ENCODE data around the gene PDCD1. TPM values are rescaled to one million over a fixed set of nuclear protein-coding genes. Genes with fewer than 3 reads are reported as not detected.
"Not testable (repeated sequence)": the region's sequence is repeated elsewhere in the genome, so short reads cannot be mapped to it uniquely, and the experiment has no call there.

Gene PDCD1
- total RNA-seq, 1 experiment from 2014 or later = not detected

GRCh38 chr2:241802421-241803318, 56.0 kb downstream of the PDCD1 start:
- no peak for DNase-seq (ENCODE audit: low read depth, low spot score)
- in situ Hi-C loops (cut with HindIII; ENCODE audit: low pct_unique_long_range_greater_than_20kb, low sequenced_read_pairs) = no loop called here

GRCh38 chr2:241801611-241802420, 56.9 kb downstream of the PDCD1 start:
- no peak for DNase-seq (ENCODE audit: low read depth, low spot score)
- in situ Hi-C loops (cut with HindIII; ENCODE audit: low pct_unique_long_range_greater_than_20kb, low sequenced_read_pairs) = no loop called here

- DNase-seq (ENCODE audit: low read depth, low spot score); in situ Hi-C loops (cut with HindIII; ENCODE audit: low pct_unique_long_range_greater_than_20kb, low sequenced_read_pairs): not testable (repeated sequence)
Measured at GRCh38 chr2:241800198-241800903, 58.3 kb downstream of the PDCD1 start.

Other genes starting within 250 kb of the PDCD1 start
- 35.2 and 39.6 TPM in 2 replicates for gene THAP4, start 221.7 kb downstream of the PDCD1 start, total RNA-seq (2014; rRNA removed; shearing (Covaris generic))
- gene ATG4B, start 221.2 kb downstream of the PDCD1 start, total RNA-seq (2014; rRNA removed; shearing (Covaris generic)) = 24.1 and 30.3 TPM in 2 replicates
- 55.3 and 60.8 TPM in 2 replicates for gene DTYMK, start 172.1 kb downstream of the PDCD1 start, total RNA-seq (2014; rRNA removed; shearing (Covaris generic))
- 23.9 and 24.2 TPM in 2 replicates for gene ING5, start 156.9 kb downstream of the PDCD1 start, total RNA-seq (2014; rRNA removed; shearing (Covaris generic))
- 8.8 and 9.0 TPM in 2 replicates for gene D2HGDH, start 124.3 kb downstream of the PDCD1 start, total RNA-seq (2014; rRNA removed; shearing (Covaris generic))
- gene GAL3ST2, start 82.1 kb downstream of the PDCD1 start, total RNA-seq (2014; rRNA removed; shearing (Covaris generic)) = not detected in 2 replicates
- gene NEU4, start 49.7 kb downstream of the PDCD1 start, total RNA-seq (2014; rRNA removed; shearing (Covaris generic)) = not detected in 2 replicates
- gene RTP5, start 10.8 kb upstream of the PDCD1 start, total RNA-seq (2014; rRNA removed; shearing (Covaris generic)) = not detected in 2 replicates

Measured in SK-MEL-5 (cell line).